ENCODE measurements around the gene YTHDC2.

DNA sequence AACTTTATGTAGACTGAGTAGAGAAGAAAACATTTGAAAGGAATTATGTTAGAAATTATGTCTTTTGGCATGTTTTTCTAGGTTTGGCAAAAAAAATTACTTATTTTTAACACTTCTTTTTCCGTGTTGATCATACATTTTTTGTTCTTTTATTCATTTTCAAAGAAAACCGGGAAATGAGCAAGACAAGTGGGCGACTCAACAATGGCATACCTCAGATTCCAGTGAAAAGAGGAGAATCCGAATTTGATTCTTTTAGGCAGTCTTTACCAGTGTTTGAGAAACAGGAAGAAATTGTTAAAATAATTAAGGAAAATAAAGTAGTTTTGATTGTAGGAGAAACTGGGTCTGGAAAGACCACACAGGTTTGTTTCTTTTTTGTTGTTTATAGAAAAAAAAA, 12.9 kb downstream of the YTHDC2 start:
- TF ChIP-seq YY1 (IDR thresholded peaks at IDR 0.05; ENCODE audit: insufficient read depth, insufficient read length) = no peak
- TF ChIP-seq SUZ12 (IDR thresholded peaks at IDR 0.05; ENCODE audit: extremely low read depth, insufficient read depth, insufficient read length) = no peak
- TF ChIP-seq ZNF274 (IDR thresholded peaks at IDR 0.05; ENCODE audit: low read depth, low read length) = no peak
